MM.1S (cell line): ENCODE measurements around the gene KCNH1.

Experiments used
- CTCF ChIP-seq: fragments of 300-600 bp; sonication (generic); IDR thresholded peaks from 2 replicates; pipeline ENCODE4 v1.5.1; 2016; ENCODE audit warnings: antibody characterized with exemption, low read length, mixed read lengths
- EZH2phosphoT487 ChIP-seq: fragments of 300-600 bp; sonication (generic); IDR thresholded peaks from 2 replicates; pipeline ENCODE4 v1.6.1; 2018; ENCODE audit warnings: antibody characterized with exemption, low read length

- TF ChIP-seq CTCF (no peak), EZH2phosphoT487 (no peak)
Measured at GRCh38 chr1:210822241-210822640, 311.7 kb downstream of the KCNH1 start.
